GM18868 (cell line): Measurements from ENCODE around the gene ALLC.
"Not testable (repeated sequence)": the region's sequence is repeated elsewhere in the genome, so short reads cannot be mapped to it uniquely, and the experiment has no call there.

Experiments used
- ATAC-seq: cut with Tn5 transposase; IDR thresholded peaks from one replicate; pipeline ENCODE4 v1.9.1; 2021; ENCODE audit warnings: mild to moderate bottlenecking, moderate library complexity; ENCODE audit not compliant: unreplicated experiment

ALLC gene

DNA sequence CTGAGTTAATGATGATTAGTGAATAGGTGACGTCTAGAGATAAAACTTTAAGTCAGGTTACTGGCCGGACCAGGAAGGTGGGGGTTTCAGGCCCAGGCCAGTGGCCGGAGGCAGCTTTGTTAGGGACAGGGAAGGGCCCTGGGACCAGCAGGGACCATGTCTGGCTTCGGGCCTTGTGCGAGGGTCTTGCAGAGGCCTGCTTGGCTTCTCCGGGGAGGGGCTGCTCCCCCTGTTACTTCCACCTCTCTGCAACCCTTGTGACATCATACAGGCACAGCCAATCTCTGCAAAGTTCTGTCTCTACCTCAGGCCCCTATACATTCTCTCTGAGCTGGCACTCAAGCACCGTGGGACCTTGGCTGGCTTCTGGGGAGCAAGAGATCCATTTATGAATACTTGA, at the start of gene ALLC:
TSS of gene ALLC (plus strand) at position 320 of the 400 bp plus-strand sequence. CDS start 12,958 bp downstream, outside the sequence.
- ATAC-seq: no peak

DNA sequence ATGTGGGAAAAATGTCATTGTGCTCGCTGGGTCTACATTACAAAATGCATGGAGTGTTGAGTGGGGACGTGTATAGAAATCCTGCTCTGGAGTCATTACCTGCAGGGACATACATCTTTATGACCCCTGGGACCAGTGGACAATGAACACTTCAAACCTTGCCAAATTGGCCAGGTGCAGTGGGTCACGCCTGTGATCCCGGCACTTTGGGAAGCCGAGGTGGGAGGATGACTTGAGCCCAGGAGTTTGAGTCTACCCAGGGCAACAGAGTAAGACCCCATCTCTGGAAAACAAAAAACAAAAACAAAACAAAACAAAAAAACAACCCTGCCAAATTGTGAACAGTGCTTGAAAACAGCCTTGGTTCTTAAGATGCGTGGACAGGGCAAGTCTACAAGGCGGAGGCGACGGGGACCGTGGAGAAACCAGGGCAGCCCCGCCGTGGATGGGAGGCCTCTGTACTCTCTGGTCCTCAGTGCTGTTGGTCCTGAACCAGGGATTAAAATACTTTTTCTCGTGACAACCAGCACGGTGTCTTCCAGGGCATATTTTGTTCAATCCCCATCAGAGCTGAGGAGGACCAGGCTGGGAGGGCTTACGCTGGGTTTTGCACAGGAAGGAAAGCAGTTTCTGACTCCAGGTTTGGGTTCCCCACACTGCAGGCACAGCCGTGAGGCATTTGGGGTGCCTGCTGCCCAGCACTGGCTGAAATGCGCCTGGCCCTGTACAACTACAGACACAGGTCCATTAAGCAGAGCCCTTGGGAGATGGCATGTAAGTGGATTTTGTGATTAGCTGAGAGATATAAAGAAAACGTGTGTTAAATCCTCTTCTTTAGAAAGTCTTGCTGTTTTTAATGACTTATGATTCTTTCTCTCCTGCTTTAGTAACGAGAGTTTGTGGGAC, 49.4 kb upstream of the ALLC start:
- no peak for ATAC-seq

DNA sequence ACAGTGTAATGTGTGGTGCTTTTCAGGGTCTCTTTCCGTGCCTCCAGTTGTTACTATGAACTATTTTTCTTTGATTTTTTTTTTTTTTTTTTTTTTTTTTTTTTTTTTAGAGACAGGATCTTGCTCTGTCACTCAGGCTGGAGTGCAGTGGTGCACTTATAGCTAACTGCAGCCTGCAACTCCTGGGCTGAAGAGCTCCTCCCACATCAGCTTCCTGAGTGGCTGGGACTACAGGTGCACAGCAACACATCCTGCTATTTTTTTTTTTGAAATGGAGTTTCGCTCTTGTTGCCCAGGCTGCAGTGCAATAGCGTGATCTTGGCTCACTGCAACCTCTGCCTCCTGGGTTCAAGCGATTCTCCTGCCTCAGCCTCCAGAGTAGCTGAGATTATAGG, 48.7 kb upstream of the ALLC start:
- peak; percentile 58 for ATAC-seq

DNA sequence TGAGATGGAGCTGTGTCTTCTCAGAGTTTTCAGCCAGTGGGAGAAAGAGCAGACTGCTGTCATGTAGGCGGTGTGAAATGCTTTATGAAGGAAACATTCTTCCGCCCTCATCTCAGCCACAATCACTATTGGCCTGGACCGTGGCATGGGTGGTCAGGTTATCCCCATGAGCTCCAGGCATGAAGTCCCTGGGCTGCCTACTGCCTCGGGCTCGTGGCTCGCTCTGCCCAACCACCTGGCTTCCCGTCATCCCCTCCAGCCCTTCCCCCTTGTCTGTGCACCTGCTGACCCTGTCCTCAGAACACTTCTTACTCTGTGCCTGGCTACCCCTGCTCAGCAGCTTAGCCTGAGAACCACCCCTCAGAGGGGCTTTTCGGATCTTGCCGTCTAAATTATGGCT, 47.6 kb upstream of the ALLC start:
- no peak for ATAC-seq

DNA sequence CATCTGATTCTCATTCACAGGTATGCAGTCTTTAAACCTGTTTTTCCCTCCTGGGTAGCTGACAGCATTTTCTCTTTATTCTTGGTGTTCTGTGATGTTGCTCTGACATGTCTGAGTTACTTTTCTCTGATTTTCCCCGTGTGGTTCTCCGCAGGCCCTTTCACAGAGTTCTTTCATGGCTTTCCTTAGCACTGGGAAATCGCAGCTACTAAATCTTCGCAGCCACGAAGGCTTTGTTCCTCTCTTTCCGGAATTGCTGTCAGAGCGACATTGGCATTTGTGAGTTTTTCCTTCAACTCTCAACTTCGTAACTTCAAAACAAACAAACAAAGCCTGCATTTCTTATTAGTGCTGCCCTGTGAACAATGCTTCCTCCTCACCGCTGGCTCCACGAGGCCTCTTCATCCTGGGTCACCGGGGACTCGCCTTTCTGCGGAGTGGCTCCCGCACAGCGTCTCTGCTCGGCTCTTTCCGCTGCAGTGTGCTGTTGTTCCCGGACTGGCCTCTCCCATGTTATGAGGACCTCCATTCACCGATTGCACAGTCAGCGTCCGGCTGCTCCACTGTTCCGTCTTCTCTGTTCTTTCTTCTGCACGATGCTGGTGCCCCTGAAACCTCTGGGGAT, 47.0 kb upstream of the ALLC start:
- ATAC-seq: no peak

DNA sequence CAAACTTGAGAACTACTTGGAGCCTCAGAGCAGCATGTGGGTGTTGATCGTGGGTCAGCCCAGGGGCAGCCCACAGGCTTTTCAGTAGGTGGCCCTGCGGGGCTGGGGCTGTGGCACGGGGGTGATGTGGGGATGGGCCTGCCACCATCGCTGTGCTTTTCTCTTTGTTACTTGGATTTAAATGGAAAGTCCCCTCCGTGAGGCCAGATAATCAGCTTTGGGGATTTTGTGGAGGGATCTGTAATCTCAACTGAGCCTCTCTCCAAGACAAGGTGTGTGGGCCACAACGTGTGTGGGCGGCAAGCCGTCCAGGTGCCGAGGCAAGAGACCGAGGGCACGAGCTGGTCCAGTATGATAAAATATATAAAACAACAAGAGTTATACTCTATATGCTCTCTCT, 46.4 kb upstream of the ALLC start:
- ATAC-seq: no peak

DNA sequence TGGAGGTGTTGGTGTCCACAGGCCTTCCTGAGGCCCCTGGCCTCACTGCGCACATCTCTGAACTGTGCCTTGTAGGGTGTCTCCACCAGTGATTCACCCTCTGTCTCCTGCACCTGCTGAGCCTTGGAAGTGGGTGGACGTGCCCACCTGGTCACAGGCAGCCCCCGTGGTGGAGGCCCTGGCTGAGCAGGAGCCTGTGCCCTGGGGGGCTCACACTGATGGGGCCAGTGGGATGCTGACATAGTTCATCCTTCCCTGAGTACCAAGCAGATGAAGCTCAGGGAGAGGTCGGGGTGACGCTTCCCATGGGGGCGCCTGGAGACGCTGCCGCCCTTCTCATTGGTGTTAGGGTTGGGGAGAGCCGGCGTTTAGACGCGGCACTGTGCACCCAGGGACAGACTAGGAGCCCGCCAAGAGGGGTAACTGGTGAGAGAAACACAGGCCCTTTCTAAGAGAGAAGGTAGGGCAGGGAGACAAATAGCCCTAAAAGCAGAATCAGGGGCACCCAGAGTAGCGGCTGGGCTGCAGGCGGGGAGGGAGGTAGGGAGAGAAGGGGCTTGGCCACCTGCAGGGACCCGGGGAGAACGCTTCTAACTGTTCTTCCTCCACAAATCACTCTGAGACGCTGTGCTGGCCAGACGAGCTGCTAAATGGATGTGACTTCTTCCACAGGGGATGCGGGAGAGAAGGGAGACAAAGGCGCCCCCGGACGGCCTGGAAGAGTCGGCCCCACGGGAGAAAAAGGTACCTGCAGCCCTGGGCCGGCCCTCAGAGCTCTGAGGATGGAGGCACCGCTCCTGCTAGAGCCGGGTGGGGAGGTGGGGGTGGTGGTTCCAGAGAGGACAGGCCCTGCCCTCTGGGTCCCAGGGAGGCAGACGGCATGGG, 45.1 kb upstream of the ALLC start:
- no peak for ATAC-seq

DNA sequence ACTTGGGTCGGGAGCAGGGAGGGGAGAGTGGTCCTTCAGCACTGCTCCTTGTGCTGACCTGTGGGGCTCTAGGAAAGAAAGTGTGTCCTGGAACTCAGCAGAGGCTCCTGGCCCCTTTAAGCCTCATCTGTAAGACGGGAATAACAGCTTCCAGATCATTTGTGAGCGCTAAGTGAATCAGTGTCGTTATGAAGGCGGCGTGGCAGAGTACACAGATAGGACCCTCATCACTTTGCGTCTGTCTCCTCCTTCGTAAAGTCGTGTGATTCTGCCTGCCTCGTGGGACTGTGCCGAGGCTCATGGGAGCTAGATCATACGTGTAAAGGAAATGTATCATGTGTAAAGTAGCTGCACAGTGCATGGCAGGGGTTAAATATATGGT, 44.5 kb upstream of the ALLC start:
- no peak for ATAC-seq

DNA sequence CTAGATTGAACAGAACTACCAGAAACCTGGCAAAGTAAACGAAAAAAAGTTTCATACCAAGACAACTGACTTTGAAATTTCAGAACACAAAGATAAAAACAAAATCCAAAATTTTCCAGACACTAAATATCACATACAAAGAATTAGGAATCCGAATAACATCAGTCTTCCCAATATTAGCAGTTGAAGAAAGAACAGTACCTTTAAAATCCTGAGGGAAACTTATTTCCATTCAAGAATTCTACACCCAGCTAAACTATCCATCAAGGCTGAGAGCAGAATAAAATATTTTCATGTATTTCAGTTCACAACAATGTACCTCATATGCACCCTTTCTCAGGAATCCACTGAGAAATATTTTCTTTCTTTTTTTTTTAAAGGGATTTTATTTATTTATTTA, 43.3 kb upstream of the ALLC start:
- ATAC-seq: not testable (repeated sequence)

DNA sequence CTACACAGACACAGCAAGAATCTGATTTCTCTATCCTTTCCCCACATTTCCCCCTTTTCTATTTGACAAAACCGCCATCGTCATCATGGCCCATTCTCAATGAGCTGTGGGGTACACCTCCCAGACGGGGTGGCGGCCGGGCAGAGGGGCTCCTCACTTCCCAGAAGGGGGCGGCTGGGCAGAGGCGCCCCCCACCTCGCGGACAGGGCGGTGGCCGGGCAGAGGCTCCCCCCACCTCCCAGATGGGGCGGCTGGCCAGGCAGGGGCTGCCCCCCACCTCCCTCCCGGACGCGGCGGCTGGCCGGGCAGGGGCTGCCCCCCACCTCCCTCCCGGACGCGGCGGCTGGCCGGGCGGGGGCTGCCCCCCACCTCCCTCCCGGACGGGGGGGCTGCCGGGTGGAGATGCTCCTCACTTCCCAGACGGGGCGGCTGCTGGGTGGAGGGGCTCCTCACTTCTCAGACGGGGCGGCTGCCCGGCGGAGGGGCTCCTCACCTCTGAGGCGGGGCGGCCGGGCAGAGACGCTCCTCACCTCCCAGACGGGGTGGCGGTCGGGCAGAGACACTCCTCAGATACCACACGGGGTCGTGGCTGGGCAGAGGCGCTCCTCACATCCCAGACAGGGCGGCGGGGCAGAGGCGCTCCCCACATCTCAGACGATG, 42.3 kb upstream of the ALLC start:
- ATAC-seq: not testable (repeated sequence)

DNA sequence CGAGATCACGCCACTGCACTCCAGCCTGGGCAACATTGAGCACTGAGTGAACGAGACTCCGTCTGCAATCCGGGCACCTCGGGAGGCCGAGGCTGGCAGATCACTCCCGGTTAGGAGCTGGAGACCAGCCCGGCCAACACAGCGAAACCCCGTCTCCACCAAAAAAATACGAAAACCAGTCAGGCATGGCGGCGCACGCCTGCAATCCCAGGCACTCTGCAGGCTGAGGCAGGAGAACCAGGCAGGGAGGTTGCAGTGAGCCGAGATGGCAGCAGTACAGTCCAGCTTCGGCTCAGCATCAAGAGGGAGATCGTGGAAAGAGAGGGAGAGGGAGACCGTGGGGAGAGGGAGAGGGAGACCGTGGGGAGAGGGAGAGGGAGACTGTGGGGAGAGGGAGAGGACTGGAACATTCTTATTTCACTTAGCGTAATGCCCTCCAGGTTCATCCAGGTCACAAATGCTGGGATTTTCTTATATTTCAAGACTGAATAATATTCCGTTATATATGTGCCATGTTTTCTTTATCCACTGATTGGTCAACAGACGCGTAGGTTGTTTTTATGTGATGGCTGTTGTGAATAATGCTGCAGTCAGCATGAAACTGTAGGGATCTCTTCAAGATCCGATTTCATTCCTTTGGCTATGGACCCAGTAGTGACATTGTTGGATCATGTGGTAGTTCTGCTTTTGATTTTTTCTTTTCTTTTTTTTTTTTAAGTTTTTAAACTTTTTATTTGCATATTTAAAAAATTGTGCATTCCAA, 41.4 kb upstream of the ALLC start:
- not testable (repeated sequence) for ATAC-seq

DNA sequence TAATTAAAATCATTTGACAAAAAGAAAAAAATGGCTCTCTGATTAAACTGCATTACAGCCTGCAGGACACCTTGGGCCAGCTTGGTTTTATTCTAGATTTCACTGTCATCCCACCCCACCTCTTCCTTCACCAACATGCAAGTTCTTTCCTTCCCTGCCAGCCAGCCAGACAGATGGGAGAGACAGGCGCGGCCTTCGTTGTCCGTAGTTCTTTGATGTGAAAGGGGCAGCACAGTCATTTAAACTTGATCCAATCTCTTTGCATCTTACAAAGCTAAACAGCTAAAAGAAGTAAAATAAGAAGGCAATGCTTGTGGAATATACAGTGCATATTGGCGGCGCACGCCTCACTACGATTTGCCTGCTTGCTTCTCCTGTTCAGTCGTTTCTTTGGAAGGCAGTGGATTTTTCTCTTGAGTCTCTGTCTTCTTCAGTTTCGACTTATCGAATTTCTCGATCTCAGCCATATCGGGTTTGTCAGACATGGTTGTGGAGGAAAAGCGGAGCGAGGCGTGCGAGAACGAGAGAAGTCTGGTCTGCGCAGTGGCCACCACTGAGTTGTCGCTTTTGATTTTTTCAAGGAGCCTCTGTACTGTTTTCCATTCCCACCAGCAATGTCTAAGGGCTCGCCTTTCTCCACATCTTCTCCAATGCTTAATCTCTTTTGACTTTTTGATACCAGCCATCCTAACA, 40.7 kb upstream of the ALLC start:
- ATAC-seq: no peak

DNA sequence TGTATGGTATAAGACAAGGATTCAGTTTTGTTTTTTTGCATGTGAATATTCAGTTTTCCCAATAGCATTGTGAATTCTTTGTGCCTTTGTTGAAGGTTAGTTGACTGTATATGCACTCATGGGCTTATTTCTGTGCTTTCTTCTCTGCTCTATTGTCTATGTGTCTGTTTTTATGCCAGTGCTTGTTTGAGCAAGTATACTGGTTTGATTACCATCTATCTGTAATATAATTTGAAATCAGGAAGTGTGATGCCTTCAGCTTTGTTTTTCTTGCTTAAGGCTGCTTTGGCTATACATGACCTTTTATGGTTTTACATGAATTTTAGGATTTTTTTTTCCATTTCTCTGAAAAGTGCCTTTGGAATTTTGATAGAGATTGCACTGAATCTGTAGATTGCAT, 39.6 kb upstream of the ALLC start:
- no peak for ATAC-seq

DNA sequence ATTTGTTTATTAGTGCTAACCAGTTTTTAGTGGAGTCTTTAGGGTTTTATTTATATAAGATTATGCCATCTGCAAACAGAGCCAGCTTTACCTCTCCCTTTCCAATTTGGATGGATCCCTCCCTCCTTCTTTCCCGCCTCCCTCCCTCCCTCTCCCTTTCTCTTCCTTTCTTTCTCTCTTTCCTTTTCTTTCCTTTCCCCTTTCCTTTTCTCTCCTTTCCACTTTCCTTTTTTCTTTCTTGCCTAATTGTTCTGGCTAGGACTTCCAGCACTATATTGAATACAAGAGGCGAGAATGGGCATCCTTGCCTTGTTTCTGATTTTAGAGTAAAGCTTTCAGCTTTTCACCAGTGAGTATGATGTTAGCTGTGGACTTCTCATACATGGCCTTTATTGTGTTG, 39.0 kb upstream of the ALLC start:
- ATAC-seq: no peak

DNA sequence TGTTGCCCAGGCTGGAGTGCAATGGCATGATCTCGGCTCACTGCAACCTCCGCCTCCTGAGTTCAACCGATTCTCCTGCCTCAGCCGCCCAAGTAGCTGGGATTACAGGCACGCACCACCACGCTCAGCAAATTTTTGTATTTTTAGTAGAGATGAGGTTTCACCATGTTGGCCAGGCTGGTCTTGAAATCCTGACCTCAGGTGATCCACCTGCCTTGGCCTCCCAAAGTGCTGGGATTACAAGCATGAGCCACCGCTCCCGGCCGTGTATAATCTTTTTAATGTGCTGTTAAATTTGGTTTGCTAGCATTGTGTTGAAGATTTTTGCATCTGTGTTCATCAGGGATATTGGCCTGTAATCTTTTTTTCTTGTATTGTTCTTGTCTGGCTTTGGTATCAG, 38.3 kb upstream of the ALLC start:
- not testable (repeated sequence) for ATAC-seq

DNA sequence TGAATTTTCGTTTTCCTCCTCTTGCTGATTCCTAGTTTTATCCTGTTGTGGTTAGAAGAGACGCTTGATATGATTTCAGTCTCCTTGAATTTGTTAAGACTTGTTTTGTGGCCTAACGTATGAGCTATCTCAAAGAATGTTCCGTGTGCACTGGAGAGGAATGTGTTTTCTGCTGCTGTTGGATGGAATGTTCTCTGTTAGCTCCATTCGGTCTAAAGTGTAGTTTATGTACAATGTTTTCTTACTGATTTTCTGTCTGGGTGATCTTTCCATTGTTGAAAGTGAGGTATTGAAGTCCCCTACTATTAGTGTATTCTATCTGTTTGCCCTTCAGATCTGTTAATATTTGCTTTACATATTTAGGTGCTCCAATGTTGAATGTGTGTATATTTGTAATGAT, 37.2 kb upstream of the ALLC start:
- ATAC-seq: no peak

DNA sequence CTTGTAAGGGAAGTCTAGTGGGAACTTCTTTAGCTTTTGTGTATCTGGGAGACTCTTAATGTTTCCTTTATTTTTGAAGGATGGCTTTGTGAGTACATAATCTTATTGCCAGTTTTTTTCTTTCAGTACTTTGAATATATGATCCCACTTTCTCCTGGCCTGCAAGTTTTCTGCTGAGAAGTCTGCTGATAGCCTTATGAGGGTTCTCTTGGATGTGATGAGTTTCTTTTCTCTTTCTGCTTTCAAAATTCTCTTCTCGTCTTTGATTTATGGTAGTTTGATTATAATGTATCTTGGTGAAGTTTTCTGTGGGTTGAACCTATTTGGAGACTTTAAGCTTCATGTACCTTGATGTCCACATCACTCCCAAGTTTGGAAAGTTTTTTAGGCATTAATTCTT, 35.0 kb upstream of the ALLC start:
- no peak for ATAC-seq

DNA sequence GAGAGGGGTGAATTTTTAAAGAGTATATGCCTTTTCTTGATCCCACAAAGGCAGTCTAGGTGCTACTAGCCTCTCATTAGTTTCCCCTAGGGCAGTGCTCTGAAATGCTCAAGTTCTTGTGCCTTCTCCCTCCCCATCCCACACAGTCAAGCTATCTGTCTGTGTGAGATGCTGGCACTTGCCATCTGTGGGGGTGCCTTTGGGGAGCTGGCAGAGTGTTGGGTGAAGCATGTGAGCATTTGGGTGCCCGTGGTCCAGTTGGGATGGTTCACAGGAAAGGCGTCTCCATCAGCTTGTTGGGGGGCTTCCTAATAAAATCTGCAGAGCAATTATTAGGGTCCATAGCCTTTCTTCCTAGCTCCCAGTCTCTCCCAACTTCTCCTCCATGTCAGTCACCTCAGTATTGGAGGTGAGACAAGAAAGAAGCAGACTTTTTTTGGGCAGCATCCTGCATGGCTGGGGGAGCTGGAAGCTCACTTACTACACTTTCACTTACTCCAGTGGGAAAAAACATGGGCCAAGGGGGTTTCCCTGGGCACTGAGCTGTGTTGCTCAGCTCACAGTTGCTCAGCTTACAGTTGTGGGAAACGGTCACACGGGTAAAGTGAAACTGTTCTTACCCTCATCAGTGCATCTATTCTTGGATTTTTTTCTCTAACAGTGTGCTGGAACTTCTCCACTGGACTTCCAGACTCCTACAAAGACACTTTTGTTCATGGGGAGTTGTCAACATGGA, 33.8 kb upstream of the ALLC start:
- peak; percentile 81 for ATAC-seq

DNA sequence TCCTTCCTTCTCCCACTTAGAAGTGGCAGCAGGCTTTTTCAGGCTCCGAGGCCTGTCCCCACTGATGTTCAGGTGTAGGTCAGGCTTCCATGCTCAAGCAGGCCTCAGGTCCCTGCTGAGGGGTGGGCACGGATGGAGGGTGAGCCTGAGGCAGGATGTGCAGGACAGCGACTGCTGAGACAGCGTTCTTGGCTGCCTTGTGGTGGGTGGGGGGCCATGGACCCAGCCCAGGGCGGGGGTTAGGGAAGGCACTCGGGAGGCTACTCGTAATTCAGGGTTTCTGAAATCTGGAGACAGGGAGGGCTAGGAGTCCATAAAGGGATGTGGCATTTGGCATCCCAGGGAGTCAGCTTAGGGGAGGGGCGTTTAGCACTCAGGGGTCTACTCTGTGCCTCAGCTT, 32.8 kb upstream of the ALLC start:
- no peak for ATAC-seq
